K562 treated with DMSO at 1 percent for 12 hours (cell line): ENCODE measurements around the gene CD47. TPM values are rescaled to one million over a fixed set of nuclear protein-coding genes. Genes with fewer than 3 reads are reported as not detected.

Source experiments
- total RNA-seq: library from RNA; unstranded; fragments of 300-600 nt; gene quantifications from 2 replicates; pipeline ENCODE4 v1.2.3, GENCODE V29; 2022; ENCODE audit not compliant: insufficient read depth

The CD47 gene
- 42.1 and 51.1 TPM in 2 replicates for total RNA-seq

GRCh38 chr3:108090701-108091497, at the start of gene CD47:
Gene CD47 (minus strand): TSS chr3:108091031. CDS start chr3:108090908, 123 bp downstream.

Other genes starting within 250 kb of the CD47 start
- gene IFT57, start 131.4 kb upstream of the CD47 start, total RNA-seq, result 3.4 and 3.5 TPM in 2 replicates
- 0.33 TPM in 1 of 2 replicates, not detected in the other for gene HHLA2, start 205.5 kb upstream of the CD47 start, total RNA-seq